Activated naive CD8-positive, alpha-beta T cell (primary cell): ENCODE results near the gene FCMR.

ENCODE experiments used
- H3K27ac Mint-ChIP-seq: one replicate; pipeline ENCODE4 v1.8.0; 2021; ENCODE audit warnings: mixed read lengths
- H3K27me3 Mint-ChIP-seq: one replicate; pipeline ENCODE4 v1.8.0; 2021; ENCODE audit warnings: mixed read lengths
- H3K36me3 Mint-ChIP-seq: one replicate; pipeline ENCODE4 v1.8.0; 2021; ENCODE audit warnings: mixed read lengths
- H3K4me1 Mint-ChIP-seq: one replicate; pipeline ENCODE4 v1.8.0; 2021; ENCODE audit warnings: low read depth, mixed read lengths
- H3K4me3 Mint-ChIP-seq: one replicate; pipeline ENCODE4 v1.8.0; 2021; ENCODE audit warnings: mild to moderate bottlenecking, mixed read lengths
- H3K9me3 Mint-ChIP-seq: one replicate; pipeline ENCODE4 v1.8.0; 2021; ENCODE audit warnings: low read depth, mixed read lengths

Gene FCMR

DNA sequence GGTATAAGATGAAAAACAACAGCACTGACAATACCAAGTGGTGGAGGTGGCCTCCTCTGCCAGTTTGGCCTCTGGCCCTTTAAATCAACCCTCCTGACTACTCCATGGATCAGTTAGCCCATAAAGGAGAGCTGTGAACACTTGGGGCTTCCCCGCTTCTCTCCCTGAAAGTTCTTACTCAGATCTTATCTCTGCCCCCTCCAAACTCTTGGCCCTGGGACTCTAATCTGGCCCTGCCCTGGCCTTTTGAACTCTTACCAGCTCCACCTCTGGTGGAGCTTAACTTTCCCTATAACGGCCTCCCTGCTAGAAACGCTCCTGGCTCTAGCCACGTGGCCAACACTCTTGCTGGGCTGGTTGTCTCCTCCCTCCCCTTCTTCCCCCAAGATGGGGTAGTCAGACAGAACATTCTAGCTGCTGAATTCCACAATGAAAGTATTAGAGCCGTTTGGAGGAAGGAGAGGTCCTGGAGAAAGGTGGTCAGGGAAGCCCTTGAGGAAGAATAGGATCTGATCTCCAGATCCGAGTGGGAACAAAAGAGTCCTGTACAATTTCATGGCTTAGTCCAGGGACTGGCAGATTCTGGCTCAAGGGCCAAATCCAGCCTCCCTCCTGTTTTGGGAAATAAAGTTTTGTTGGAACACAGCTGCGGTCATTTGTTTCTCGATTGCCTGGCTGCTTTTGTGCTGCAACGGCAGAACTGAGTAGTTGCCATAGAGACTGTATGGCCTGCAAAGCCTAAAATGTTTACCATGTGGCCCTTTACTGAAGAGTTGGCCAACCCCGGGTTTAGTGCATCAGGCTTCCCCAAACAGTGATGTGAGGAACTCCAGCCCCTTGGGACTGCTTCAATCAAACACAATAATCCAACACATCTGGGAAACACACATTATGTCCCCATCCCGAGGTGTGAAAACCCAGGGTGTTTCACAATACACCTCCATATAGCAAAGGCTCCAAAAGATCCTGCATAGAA, 34.0 kb upstream of the FCMR start:
- no peaks in the 10 kb centered on the region for H3K4me1 Mint-ChIP-seq
- no peaks in the 10 kb centered on the region for H3K27me3 Mint-ChIP-seq
- no peaks in the 10 kb centered on the region for H3K36me3 Mint-ChIP-seq
- H3K4me3 Mint-ChIP-seq: no peak overlapping the region
- H3K27ac Mint-ChIP-seq: no peak overlapping the region
- no peaks in the 10 kb centered on the region for H3K9me3 Mint-ChIP-seq

GRCh38 chr1:206954459-206955342, 33.0 kb upstream of the FCMR start:
- Mint-ChIP-seq H3K36me3 (peaks cover 5% of the 10 kb centered on the region), H3K9me3 (no peaks in the 10 kb centered on the region), H3K4me1 (no peaks in the 10 kb centered on the region), H3K27me3 (no peaks in the 10 kb centered on the region), H3K27ac (no peak overlapping the region), H3K4me3 (no peak overlapping the region)

- no peak overlapping the region for H3K4me3 Mint-ChIP-seq
- no peak overlapping the region for H3K27ac Mint-ChIP-seq
- H3K4me1 Mint-ChIP-seq: no peaks in the 10 kb centered on the region
- no peaks in the 10 kb centered on the region for H3K9me3 Mint-ChIP-seq
- H3K36me3 Mint-ChIP-seq: peaks cover 5% of the 10 kb centered on the region
- no peaks in the 10 kb centered on the region for H3K27me3 Mint-ChIP-seq
Measured at GRCh38 chr1:206953626-206954025, 31.9 kb upstream of the FCMR start.

- Mint-ChIP-seq H3K4me1 (no peaks in the 10 kb centered on the region), H3K27me3 (no peaks in the 10 kb centered on the region), H3K4me3 (no peak overlapping the region), H3K9me3 (no peaks in the 10 kb centered on the region), H3K27ac (no peak overlapping the region), H3K36me3 (peaks cover 5% of the 10 kb centered on the region)
Measured at GRCh38 chr1:206953126-206953525, 31.4 kb upstream of the FCMR start.

- Mint-ChIP-seq H3K36me3 (peaks cover 5% of the 10 kb centered on the region), H3K4me3 (no peak overlapping the region), H3K9me3 (no peaks in the 10 kb centered on the region), H3K4me1 (no peaks in the 10 kb centered on the region), H3K27ac (no peak overlapping the region), H3K27me3 (no peaks in the 10 kb centered on the region)
Measured at GRCh38 chr1:206952171-206952570, 30.4 kb upstream of the FCMR start.

DNA sequence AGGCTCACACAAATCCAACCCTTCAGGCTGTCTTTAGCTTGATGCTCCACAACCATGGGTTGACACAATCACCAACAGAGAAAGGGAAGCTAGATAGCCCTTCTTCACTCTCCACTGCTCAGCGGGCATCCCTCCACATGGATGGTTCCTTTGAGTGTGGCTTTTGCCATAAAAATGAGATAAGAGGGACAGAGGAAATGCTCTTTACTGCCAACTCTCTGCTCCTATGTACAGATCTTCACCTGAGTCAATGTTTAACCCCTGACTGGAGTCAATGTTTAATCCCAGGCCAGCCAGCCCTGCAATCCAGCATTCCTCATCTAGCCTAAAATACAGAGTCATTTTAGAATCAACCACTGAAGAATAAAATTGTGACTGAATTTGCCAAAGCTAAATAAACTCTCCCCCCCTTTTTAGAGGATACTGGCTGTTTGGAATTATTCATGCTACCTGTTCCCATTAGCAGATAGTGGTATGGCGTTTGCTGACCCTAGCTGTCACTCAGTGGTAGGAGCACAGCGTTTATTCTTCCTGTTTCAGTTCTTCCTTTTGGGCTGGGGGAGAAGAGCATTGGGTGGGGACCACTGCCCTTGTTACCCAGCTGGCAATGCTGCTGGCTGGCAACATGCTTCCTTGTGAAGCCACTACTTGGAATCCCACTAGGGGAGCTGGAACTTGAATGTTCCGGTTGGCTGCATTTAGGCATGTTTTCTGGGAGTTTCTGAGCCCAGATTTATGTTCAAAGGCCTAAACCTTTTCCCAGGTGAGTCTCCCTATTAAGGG, 29.8 kb upstream of the FCMR start:
- no peaks in the 10 kb centered on the region for H3K27me3 Mint-ChIP-seq
- H3K36me3 Mint-ChIP-seq: peaks cover 5% of the 10 kb centered on the region
- H3K4me1 Mint-ChIP-seq: no peaks in the 10 kb centered on the region
- no peaks in the 10 kb centered on the region for H3K9me3 Mint-ChIP-seq
- H3K27ac Mint-ChIP-seq: no peak overlapping the region
- H3K4me3 Mint-ChIP-seq: no peak overlapping the region

- H3K4me3 Mint-ChIP-seq: no peak overlapping the region
- peaks cover 5% of the 10 kb centered on the region for H3K36me3 Mint-ChIP-seq
- peaks cover under 1% of the 10 kb centered on the region for H3K27me3 Mint-ChIP-seq
- no peak overlapping the region for H3K27ac Mint-ChIP-seq
- H3K4me1 Mint-ChIP-seq: no peaks in the 10 kb centered on the region
- no peaks in the 10 kb centered on the region for H3K9me3 Mint-ChIP-seq
Measured at GRCh38 chr1:206949641-206950040, 27.9 kb upstream of the FCMR start.

- Mint-ChIP-seq H3K4me1 (no peaks in the 10 kb centered on the region), H3K9me3 (no peaks in the 10 kb centered on the region), H3K36me3 (peaks cover 5% of the 10 kb centered on the region)
Measured at GRCh38 chr1:206949208-206949607, 27.5 kb upstream of the FCMR start.

GRCh38 chr1:206947255-206947654, 25.5 kb upstream of the FCMR start:
- Mint-ChIP-seq H3K36me3 (peaks cover 5% of the 10 kb centered on the region), H3K9me3 (no peaks in the 10 kb centered on the region), H3K4me1 (no peaks in the 10 kb centered on the region), H3K27me3 (peaks cover 2% of the 10 kb centered on the region), H3K4me3 (no peak overlapping the region), H3K27ac (no peak overlapping the region)

More at GRCh38 chr1:206949208-206949607, 27.5 kb upstream of the FCMR start:
- Mint-ChIP-seq H3K27ac (no peak overlapping the region), H3K4me3 (no peak overlapping the region), H3K27me3 (peaks cover 2% of the 10 kb centered on the region)

GRCh38 chr1:206946261-206946660, 24.5 kb upstream of the FCMR start, which contains the start of gene PIGR:
TSS of gene PIGR (minus strand) at chr1:206946466. CDS start at chr1:206940531, 5,935 bp downstream.
- H3K4me3 Mint-ChIP-seq: no peak within 1 kb of the TSS
- H3K9me3 Mint-ChIP-seq: no peaks in the 10 kb centered on the region
- peaks cover 2% of the 10 kb centered on the region for H3K27me3 Mint-ChIP-seq
- no peaks in the 10 kb centered on the region for H3K4me1 Mint-ChIP-seq
- no peak within 1 kb of the TSS for H3K27ac Mint-ChIP-seq
- H3K36me3 Mint-ChIP-seq: peaks cover 5% of the 10 kb centered on the region

- Mint-ChIP-seq H3K36me3 (peaks cover 5% of the 10 kb centered on the region), H3K9me3 (no peaks in the 10 kb centered on the region), H3K27ac (no peak overlapping the region), H3K4me1 (no peaks in the 10 kb centered on the region), H3K4me3 (no peak overlapping the region), H3K27me3 (peaks cover 2% of the 10 kb centered on the region)
Measured at GRCh38 chr1:206945779-206946178, 24.0 kb upstream of the FCMR start.

DNA sequence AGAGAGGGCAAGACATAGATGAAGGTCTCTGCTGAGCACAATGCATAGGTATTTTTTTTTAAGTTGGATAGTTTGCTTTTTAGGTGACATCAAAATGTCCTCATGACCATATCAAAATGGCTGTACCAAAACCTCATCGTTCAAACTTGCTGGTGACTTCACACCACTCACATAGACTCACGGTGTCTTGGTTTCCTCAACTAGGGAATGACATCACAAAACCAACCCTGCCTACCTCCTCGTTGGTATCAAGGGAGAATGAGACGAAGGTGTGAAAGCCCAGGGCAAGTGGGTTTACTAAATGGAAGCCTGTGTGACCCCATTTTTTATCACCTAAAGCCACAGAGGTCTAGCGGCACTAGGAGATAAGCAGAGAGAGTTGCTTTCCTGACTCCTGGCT, 23.0 kb upstream of the FCMR start:
- Mint-ChIP-seq H3K27ac (no peak overlapping the region), H3K4me1 (no peaks in the 10 kb centered on the region), H3K4me3 (no peak overlapping the region), H3K9me3 (no peaks in the 10 kb centered on the region), H3K27me3 (peaks cover 2% of the 10 kb centered on the region), H3K36me3 (no peaks in the 10 kb centered on the region)

- Mint-ChIP-seq H3K27me3 (peaks cover 2% of the 10 kb centered on the region), H3K4me1 (no peaks in the 10 kb centered on the region), H3K9me3 (no peaks in the 10 kb centered on the region), H3K36me3 (no peaks in the 10 kb centered on the region), H3K4me3 (no peak overlapping the region), H3K27ac (no peak overlapping the region)
Measured at GRCh38 chr1:206941766-206942418, 20.2 kb upstream of the FCMR start.

DNA sequence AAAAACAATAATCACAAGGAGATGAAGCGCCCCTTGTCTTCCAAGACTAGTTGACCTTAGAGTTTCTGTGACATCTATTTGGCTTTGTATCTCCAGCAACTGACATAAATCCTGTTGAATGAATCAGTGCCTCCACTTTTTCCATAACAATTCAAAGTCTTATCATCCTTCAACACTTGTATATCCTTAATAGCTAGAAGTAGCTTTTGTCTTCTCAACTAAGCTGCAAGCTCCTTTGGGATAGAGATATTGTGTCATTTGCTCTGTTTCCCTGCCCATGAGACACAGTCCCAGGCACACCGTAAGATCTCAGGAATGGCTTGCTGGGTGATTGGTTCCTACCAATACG, 18.8 kb upstream of the FCMR start:
- H3K4me1 Mint-ChIP-seq: no peaks in the 10 kb centered on the region
- no peaks in the 10 kb centered on the region for H3K36me3 Mint-ChIP-seq
- H3K27ac Mint-ChIP-seq: no peak overlapping the region
- no peak overlapping the region for H3K4me3 Mint-ChIP-seq
- peaks cover 2% of the 10 kb centered on the region for H3K27me3 Mint-ChIP-seq
- H3K9me3 Mint-ChIP-seq: no peaks in the 10 kb centered on the region
